ENCODE measurements around the gene CBX8. TPM values are rescaled to one million over a fixed set of nuclear protein-coding genes. Genes with fewer than 3 reads are reported as not detected.
A peak's percentile ranks its signal among the peaks of the same experiment; 100 is the strongest.

CBX8 gene
- total RNA-seq, 1 donor from 2014 or later, result 6.1 TPM

DNA sequence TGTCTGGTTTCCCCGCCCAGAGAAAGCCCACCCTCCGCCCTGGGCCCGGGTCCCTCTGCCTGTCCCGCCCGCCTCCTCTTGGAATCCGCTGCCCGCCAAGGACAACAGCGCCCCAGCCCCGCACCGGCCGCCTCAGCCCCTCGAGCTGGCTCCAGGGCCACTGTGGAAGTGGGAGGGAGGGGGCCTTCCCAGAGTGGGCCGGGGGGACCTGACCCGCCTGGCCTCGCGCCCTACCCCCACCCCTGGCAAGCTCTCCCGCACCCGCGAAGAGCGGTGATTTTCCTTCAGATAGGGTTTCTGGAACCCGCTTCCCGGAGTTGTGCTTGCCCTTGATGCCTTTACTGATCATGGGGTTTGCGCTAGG lies 2.3 kb upstream of the CBX8 start:
- Mint-ChIP-seq H3K27me3 (ENCODE audit: low read depth) (peaks cover 33% of the 10 kb centered on the region), H3K9me3 (ENCODE audit: low read depth) (no peaks in the 10 kb centered on the region), H3K27ac (ENCODE audit: unreplicated experiment) (no peak overlapping the region), H3K4me3 (ENCODE audit: unreplicated experiment) (no peak overlapping the region), H3K4me1 (ENCODE audit: low read depth) (peaks cover 31% of the 10 kb centered on the region), H3K36me3 (ENCODE audit: low read depth) (peaks cover 1% of the 10 kb centered on the region)
- no peak for TF ChIP-seq CTCF (IDR thresholded peaks at IDR 0.05)
- no peak for DNase-seq (ENCODE audit: low spot score)

- Mint-ChIP-seq H3K4me1 (ENCODE audit: low read depth) (peaks cover 37% of the 10 kb centered on the region), H3K27me3 (ENCODE audit: low read depth) (peaks cover 31% of the 10 kb centered on the region), H3K4me3 (ENCODE audit: unreplicated experiment) (peak overlapping the region; percentile 49), H3K9me3 (ENCODE audit: low read depth) (no peaks in the 10 kb centered on the region), H3K36me3 (ENCODE audit: low read depth) (peaks cover 1% of the 10 kb centered on the region), H3K27ac (ENCODE audit: unreplicated experiment) (peak overlapping the region; percentile 11)
- no peak for DNase-seq (ENCODE audit: low spot score)
- no peak for TF ChIP-seq CTCF (IDR thresholded peaks at IDR 0.05)
These were observed 1.7 kb upstream of the CBX8 start for GRCh38 chr17:79798299-79799173.

- Mint-ChIP-seq H3K9me3 (ENCODE audit: low read depth) (no peaks in the 10 kb centered on the region), H3K4me1 (ENCODE audit: low read depth) (peaks cover 39% of the 10 kb centered on the region), H3K27me3 (ENCODE audit: low read depth) (peaks cover 26% of the 10 kb centered on the region), H3K4me3 (ENCODE audit: unreplicated experiment) (peak overlapping the region; percentile 79), H3K36me3 (ENCODE audit: low read depth) (peaks cover 1% of the 10 kb centered on the region), H3K27ac (ENCODE audit: unreplicated experiment) (no peak overlapping the region)
- DNase-seq (ENCODE audit: low spot score), result no peak
- no peak for TF ChIP-seq CTCF (IDR thresholded peaks at IDR 0.05)
These were observed 818 bp upstream of the CBX8 start for GRCh38 chr17:79797492-79798298.

- peak overlapping the region; percentile 79 for H3K4me3 Mint-ChIP-seq (ENCODE audit: unreplicated experiment)
- H3K4me1 Mint-ChIP-seq (ENCODE audit: low read depth), result peaks cover 45% of the 10 kb centered on the region
- peaks cover 1% of the 10 kb centered on the region for H3K36me3 Mint-ChIP-seq (ENCODE audit: low read depth)
- no peak for DNase-seq (ENCODE audit: low spot score)
- peak overlapping the region; percentile 45 for H3K27ac Mint-ChIP-seq (ENCODE audit: unreplicated experiment)
- H3K9me3 Mint-ChIP-seq (ENCODE audit: low read depth), result no peaks in the 10 kb centered on the region
- peaks cover 22% of the 10 kb centered on the region for H3K27me3 Mint-ChIP-seq (ENCODE audit: low read depth)
- TF ChIP-seq CTCF (IDR thresholded peaks at IDR 0.05), result no peak
These were observed 474 bp downstream of the CBX8 start for GRCh38 chr17:79796444-79796762.

- Mint-ChIP-seq H3K4me1 (ENCODE audit: low read depth) (peaks cover 44% of the 10 kb centered on the region), H3K9me3 (ENCODE audit: low read depth) (no peaks in the 10 kb centered on the region), H3K27me3 (ENCODE audit: low read depth) (peaks cover 24% of the 10 kb centered on the region), H3K4me3 (ENCODE audit: unreplicated experiment) (peak overlapping the region; percentile 79), H3K27ac (ENCODE audit: unreplicated experiment) (no peak overlapping the region), H3K36me3 (ENCODE audit: low read depth) (peaks cover 1% of the 10 kb centered on the region)
- DNase-seq (ENCODE audit: low spot score), result no peak
- no peak for TF ChIP-seq CTCF (IDR thresholded peaks at IDR 0.05)
These were observed 958 bp downstream of the CBX8 start for GRCh38 chr17:79795795-79796443.
